Neural progenitor cell (in vitro differentiated cells): ENCODE data around the gene UBIAD1. TPM values are rescaled to one million over a fixed set of nuclear protein-coding genes. Genes with fewer than 3 reads are reported as not detected.

Experiments
- DNase-seq: peaks from one replicate; pipeline ENCODE4 v3.0.0-alpha.2; 2016; ENCODE audit warnings: low spot score
- H2AFZ ChIP-seq: fragments of 200-600 bp; sonication (generic); replicated peaks from 2 replicates; pipeline ENCODE4 v1.6.1; 2016; ENCODE audit warnings: antibody characterized with exemption
- H3F3A ChIP-seq: fragments of 200-600 bp; sonication (generic); 2 replicates; pipeline ENCODE4 v1.6.1; 2016; ENCODE audit warnings: antibody characterized with exemption, low read depth
- H3K27ac ChIP-seq: fragments of 200-600 bp; sonication (generic); 2 replicates; pipeline ENCODE4 v1.5.1; 2016; ENCODE audit warnings: mild to moderate bottlenecking
- H3K27me3 ChIP-seq: fragments of 200-600 bp; sonication (generic); 2 replicates; pipeline ENCODE4 v1.6.1; 2016; ENCODE audit warnings: mild to moderate bottlenecking, moderate library complexity
- H3K36me3 ChIP-seq: fragments of 200-600 bp; sonication (generic); 2 replicates; pipeline ENCODE4 v1.5.1; 2016
- H3K4me1 ChIP-seq: fragments of 200-600 bp; sonication (generic); 2 replicates; pipeline ENCODE4 v1.6.1; 2016; ENCODE audit warnings: mixed run types
- H3K4me2 ChIP-seq: fragments of 200-600 bp; sonication (generic); 2 replicates; pipeline ENCODE4 v1.6.1; 2016
- H3K4me3 ChIP-seq: fragments of 200-600 bp; sonication (generic); 2 replicates; pipeline ENCODE4 v1.5.1; 2016
- H3K79me2 ChIP-seq: fragments of 200-600 bp; sonication (generic); 2 replicates; pipeline ENCODE4 v1.6.1; 2016; ENCODE audit warnings: low read depth
- H3K9ac ChIP-seq: fragments of 200-600 bp; sonication (generic); 2 replicates; pipeline ENCODE4 v1.6.1; 2016
- H3K9me3 ChIP-seq: fragments of 200-600 bp; sonication (generic); 2 replicates; pipeline ENCODE4 v1.5.1; 2016; ENCODE audit warnings: low read depth
- H4K20me1 ChIP-seq: fragments of 200-600 bp; sonication (generic); 2 replicates; pipeline ENCODE4 v1.6.1; 2016; ENCODE audit warnings: low read depth
- H3K27ac Mint-ChIP-seq: 3 replicates; pipeline ENCODE4 v1.8.0; 2021; ENCODE audit warnings: mixed read lengths
- H3K27me3 Mint-ChIP-seq: 2 replicates; pipeline ENCODE4 v1.8.0; 2022; ENCODE audit warnings: low read depth, mild to moderate bottlenecking, inconsistent platforms, moderate library complexity, mixed read lengths; ENCODE audit not compliant: insufficient read depth
- H3K36me3 Mint-ChIP-seq: 3 replicates; pipeline ENCODE4 v1.8.0; 2021; ENCODE audit warnings: mixed read lengths
- H3K4me1 Mint-ChIP-seq: 3 replicates; pipeline ENCODE4 v1.8.0; 2021; ENCODE audit warnings: mixed read lengths
- H3K4me3 Mint-ChIP-seq: 3 replicates; pipeline ENCODE4 v1.8.0; 2021; ENCODE audit warnings: mild to moderate bottlenecking, moderate library complexity, mixed read lengths
- H3K9me3 Mint-ChIP-seq: 3 replicates; pipeline ENCODE4 v1.8.0; 2020; ENCODE audit warnings: mixed read lengths
- CTCF ChIP-seq: fragments of 200-600 bp; sonication (generic); IDR thresholded peaks from 2 replicates; pipeline ENCODE4 v1.5.1; 2017; ENCODE audit warnings: antibody characterized with exemption, mild to moderate bottlenecking
- EZH2 ChIP-seq: fragments of 200-600 bp; sonication (generic); IDR thresholded peaks from 2 replicates; pipeline ENCODE4 v1.6.1; 2017; ENCODE audit warnings: antibody characterized with exemption, mild to moderate bottlenecking, moderate library complexity
- EZH2phosphoT487 ChIP-seq: fragments of 200-600 bp; sonication (generic); IDR thresholded peaks from 2 replicates; pipeline ENCODE4 v1.6.1; 2017; ENCODE audit warnings: antibody characterized with exemption
- total RNA-seq: library from RNA; depleted of rRNA; stranded (reverse); fragments of >200 nt; gene quantifications from 2 replicates; pipeline ENCODE4 v1.2.3, GENCODE V29; 2015; ENCODE audit warnings: low replicate concordance

Gene UBIAD1
- total RNA-seq, 1 donor from 2014 or later = 11.0 TPM

- no peak overlapping the region for H3K4me2 ChIP-seq
- no peak for DNase-seq
- no peak overlapping the region for H3K4me3 ChIP-seq
- Mint-ChIP-seq H3K36me3 (peaks cover 42% of the 10 kb centered on the region), H3K27ac (no peak overlapping the region), H3K4me1 (no peaks in the 10 kb centered on the region), H3K27me3 (peaks cover 2% of the 10 kb centered on the region), H3K4me3 (no peak overlapping the region), H3K9me3 (no peaks in the 10 kb centered on the region)
- no peaks in the 10 kb centered on the region for H3K9me3 ChIP-seq
- no peak overlapping the region for H2AFZ ChIP-seq
- no peaks in the 10 kb centered on the region for H3K27me3 ChIP-seq
- no peak overlapping the region for H3K9ac ChIP-seq
- no peaks in the 10 kb centered on the region for H3K4me1 ChIP-seq
- no peaks in the 10 kb centered on the region for H3K79me2 ChIP-seq
- TF ChIP-seq EZH2phosphoT487 (no peak), CTCF (no peak), EZH2 (no peak)
- peaks cover 4% of the 10 kb centered on the region for H3K36me3 ChIP-seq
- H3F3A ChIP-seq = no peaks in the 10 kb centered on the region
- no peaks in the 10 kb centered on the region for H4K20me1 ChIP-seq
- no peak overlapping the region for H3K27ac ChIP-seq
Measured at GRCh38 chr1:11233208-11233607, 39.8 kb upstream of the UBIAD1 start.

GRCh38 chr1:11237356-11237755, 35.6 kb upstream of the UBIAD1 start:
- H3K9ac ChIP-seq = no peak overlapping the region
- no peak overlapping the region for H3K27ac Mint-ChIP-seq
- no peak overlapping the region for H3K4me3 ChIP-seq
- peaks cover 34% of the 10 kb centered on the region for H3K36me3 Mint-ChIP-seq
- no peak for DNase-seq
- TF ChIP-seq EZH2phosphoT487 (no peak), EZH2 (no peak), CTCF (no peak)
- no peaks in the 10 kb centered on the region for H3K27me3 ChIP-seq
- no peaks in the 10 kb centered on the region for H3K9me3 ChIP-seq
- H4K20me1 ChIP-seq = peaks cover 3% of the 10 kb centered on the region
- H3K36me3 ChIP-seq = peaks cover 14% of the 10 kb centered on the region
- no peak overlapping the region for H3K4me2 ChIP-seq
- no peaks in the 10 kb centered on the region for H3K79me2 ChIP-seq
- H3K4me3 Mint-ChIP-seq = no peak overlapping the region
- H3K9me3 Mint-ChIP-seq = no peaks in the 10 kb centered on the region
- H3F3A ChIP-seq = no peaks in the 10 kb centered on the region
- no peaks in the 10 kb centered on the region for H3K27me3 Mint-ChIP-seq
- no peaks in the 10 kb centered on the region for H3K4me1 Mint-ChIP-seq
- no peak overlapping the region for H2AFZ ChIP-seq
- H3K27ac ChIP-seq = no peak overlapping the region
- no peaks in the 10 kb centered on the region for H3K4me1 ChIP-seq

GRCh38 chr1:11238311-11238710, 34.7 kb upstream of the UBIAD1 start:
- Histone ChIP-seq H3K4me2 (no peak overlapping the region), H3K9ac (no peak overlapping the region), H3K9me3 (no peaks in the 10 kb centered on the region), H3K4me3 (no peak overlapping the region), H3K79me2 (no peaks in the 10 kb centered on the region), H3K4me1 (no peaks in the 10 kb centered on the region), H3K27me3 (no peaks in the 10 kb centered on the region), H2AFZ (no peak overlapping the region), H3F3A (no peaks in the 10 kb centered on the region), H3K36me3 (peaks cover 12% of the 10 kb centered on the region), H4K20me1 (peaks cover 3% of the 10 kb centered on the region), H3K27ac (no peak overlapping the region)
- no peak for DNase-seq
- Mint-ChIP-seq H3K36me3 (peaks cover 32% of the 10 kb centered on the region), H3K9me3 (no peaks in the 10 kb centered on the region), H3K4me1 (no peaks in the 10 kb centered on the region), H3K27me3 (no peaks in the 10 kb centered on the region), H3K4me3 (no peak overlapping the region), H3K27ac (no peak overlapping the region)
- TF ChIP-seq EZH2 = no peak
- TF ChIP-seq EZH2phosphoT487 = no peak
- TF ChIP-seq CTCF = no peak
